HCT116 (cell line): ENCODE measurements around the gene IFT122. TPM values are rescaled to one million over a fixed set of nuclear protein-coding genes. Genes with fewer than 3 reads are reported as not detected.

Experiments
- ATAC-seq: fragments of 200-7000 bp; cut with Tn5 transposase; 2 replicates; pipeline ENCODE4 v1.9.1; 2020; ENCODE audit warnings: mild to moderate bottlenecking, moderate library complexity
- BruUV-seq: library from RNA; stranded (reverse); fragments of 400-500 nt; replicated peaks from 2 replicates; lab custom pipeline; 2021; lab: Mats Ljungman, UMichigan
- CTCF ChIA-PET: fragments of 300-600 bp; sonication (Branson Sonifier 250); formaldehyde crosslinking; loops from one replicate; lab custom pipeline; 2021; ENCODE audit warnings: antibody characterized with exemption; lab: Charles Lee
- POLR2A ChIA-PET: fragments of 300-600, 350-600 bp; sonication (Branson Sonifier 250); formaldehyde crosslinking; loops from one replicate; lab custom pipeline; 2021; ENCODE audit warnings: antibody characterized with exemption; lab: Charles Lee
- RAD21 ChIA-PET, 2 experiments: fragments of 300-600 bp; sonication (Branson Sonifier 250); formaldehyde crosslinking; loops; one replicate each; lab custom pipeline; 2023; ENCODE audit warnings: low total read pairs in 2 of 2; ENCODE audit not compliant: uncharacterized antibody in 2 of 2, unreplicated experiment in 2 of 2, low non-redundant PET in 1 of 2; lab: Charles Lee
- DNase-seq: peaks from one replicate; pipeline ENCODE4 v3.0.0-alpha.2; 2010; ENCODE audit warnings: low read depth, low spot score
- H2AFZ ChIP-seq: fragments of 200-600 bp; shearing (Covaris generic), sonication (generic); 2 replicates; pipeline ENCODE4 v1.6.1; 2017; ENCODE audit warnings: low read depth, mixed run types, mixed read lengths, antibody characterized with exemption, low read length; ENCODE audit not compliant: poor library complexity, severe bottlenecking
- H3K27ac ChIP-seq: 2 replicates; pipeline ENCODE4 v1.5.1; 2012; ENCODE audit warnings: low read depth, low read length
- H3K27me3 ChIP-seq: fragments of 200-600 bp; sonication (generic); 2 replicates; pipeline ENCODE4 v1.6.1; 2016; ENCODE audit warnings: mixed run types, low read length, mixed read lengths; ENCODE audit not compliant: insufficient read depth
- H3K36me3 ChIP-seq, 2 experiments: fragments of 200-500 bp in 1 of 2; fragments of 200-600 bp in 1 of 2; sonication (Bioruptor generic) in 1 of 2; sonication (generic) in 1 of 2; 2 replicates each; pipeline versions ENCODE4 v1.5.1 to v1.6.1; 2014 to 2016; ENCODE audit warnings: low read length in 2 of 2, inconsistent platforms in 1 of 2, mixed read lengths in 1 of 2, mixed run types in 1 of 2; ENCODE audit not compliant: insufficient read depth in 2 of 2, control insufficient read depth in 1 of 2
- H3K4me1 ChIP-seq, 2 experiments: fragments of 200-600 bp in 1 of 2; sonication (generic) in 1 of 2; 2 replicates each; pipeline versions ENCODE4 v1.5.1 to v1.6.1; 2012 to 2017; ENCODE audit warnings: low read length in 2 of 2, inconsistent platforms in 1 of 2, mild to moderate bottlenecking in 1 of 2, mixed read lengths in 1 of 2, mixed run types in 1 of 2, moderate library complexity in 1 of 2; ENCODE audit not compliant: insufficient read depth in 2 of 2, control insufficient read depth in 1 of 2
- H3K4me2 ChIP-seq: fragments of 200-600 bp; sonication (generic); 2 replicates; pipeline ENCODE4 v1.6.1; 2017; ENCODE audit warnings: mixed run types, low read length, mixed read lengths
- H3K4me3 ChIP-seq, 2 experiments: fragments of 200-600 bp in 1 of 2; sonication (generic) in 1 of 2; replicated peaks in 1 of 2; 2 replicates each; pipeline ENCODE4 v1.5.1; 2011 to 2016; ENCODE audit warnings: low read length in 2 of 2, control low read depth in 1 of 2, low read depth in 1 of 2, mild to moderate bottlenecking in 1 of 2, mixed read lengths in 1 of 2, mixed run types in 1 of 2
- H3K79me2 ChIP-seq: fragments of 200-600 bp; sonication (generic); 2 replicates; pipeline ENCODE4 v1.6.1; 2017; ENCODE audit warnings: mild to moderate bottlenecking, mixed run types, low read length, moderate library complexity, mixed read lengths; ENCODE audit not compliant: insufficient read depth
- H3K9ac ChIP-seq: fragments of 200-600 bp; sonication (generic); 2 replicates; pipeline ENCODE4 v1.6.1; 2016; ENCODE audit warnings: low read length, mixed read lengths
- H3K9me2 ChIP-seq: fragments of 200-600 bp; sonication (generic), shearing (Covaris generic); 2 replicates; pipeline ENCODE4 v1.6.1; 2017; ENCODE audit warnings: mixed run types, mild to moderate bottlenecking, moderate library complexity; ENCODE audit not compliant: insufficient read depth
- H3K9me3 ChIP-seq, 2 experiments: fragments of 200-500 bp in 1 of 2; fragments of 200-600 bp in 1 of 2; sonication (Bioruptor generic) in 1 of 2; sonication (generic) in 1 of 2; 2 replicates each; pipeline ENCODE4 v1.6.1; 2014 to 2017; ENCODE audit warnings: low read length in 2 of 2, mixed read lengths in 2 of 2, inconsistent platforms in 1 of 2, low read depth in 1 of 2, mild to moderate bottlenecking in 1 of 2, mixed run types in 1 of 2, moderate library complexity in 1 of 2; ENCODE audit not compliant: control insufficient read depth in 1 of 2, insufficient read depth in 1 of 2
- H4K20me1 ChIP-seq: fragments of 200-600 bp; sonication (generic), shearing (Covaris generic); 2 replicates; pipeline ENCODE4 v1.6.1; 2017; ENCODE audit warnings: mixed run types, mild to moderate bottlenecking, moderate library complexity; ENCODE audit not compliant: insufficient read depth
- EZH2phosphoT487 ChIP-seq: fragments of 200-600 bp; IDR thresholded peaks from 2 replicates; pipeline ENCODE4 v1.6.1; 2018; ENCODE audit warnings: antibody characterized with exemption, borderline replicate concordance
- FOSL1 ChIP-seq: IDR thresholded peaks from 2 replicates; pipeline ENCODE4 v1.6.1; 2012; ENCODE audit warnings: low read depth
- RAD21 ChIP-seq: IDR thresholded peaks from 2 replicates; pipeline ENCODE4 v1.6.1; 2012; ENCODE audit warnings: low read depth, mild to moderate bottlenecking
- TCF7L2 ChIP-seq: IDR thresholded peaks from 2 replicates; pipeline ENCODE4 v1.7.0; 2011; ENCODE audit warnings: borderline replicate concordance, inconsistent platforms; ENCODE audit not compliant: insufficient read depth, insufficient read length; ENCODE audit errors: extremely low read depth
- YY1 ChIP-seq: IDR thresholded peaks from 2 replicates; pipeline ENCODE4 v1.6.1; 2011; ENCODE audit warnings: low read length, low read depth, moderate library complexity, mild to moderate bottlenecking; ENCODE audit not compliant: insufficient replicate concordance; ENCODE audit errors: extremely low read depth
- ZFX ChIP-seq: fragments of 450-650 bp; IDR thresholded peaks from 2 replicates; pipeline ENCODE4 v1.6.1; 2017
- ZNF274 ChIP-seq: fragments of 200-500 bp; sonication (Bioruptor generic); IDR thresholded peaks from 2 replicates; pipeline ENCODE4 v1.6.1; 2014; ENCODE audit warnings: mild to moderate bottlenecking, low read depth, low read length, inconsistent platforms
- intact Hi-C: fragments of 100-400 bp; cut with micrococcal nuclease; formaldehyde crosslinking; loops from 2 replicates; pipeline ENCODE4 v1.10.0; 2022
- total RNA-seq: library from RNA; stranded (reverse); gene quantifications from one replicate; pipeline ENCODE4 v1.2.1, GENCODE V29; 2021; ENCODE audit not compliant: unreplicated experiment
- TF ChIP-seq, protein P1 (sequence below): IDR thresholded peaks from 2 replicates; pipeline ENCODE4 v1.6.1; 2011; ENCODE audit warnings: mild to moderate bottlenecking, low read length, moderate library complexity; ENCODE audit not compliant: insufficient replicate concordance; ENCODE audit errors: extremely low read depth
- TF ChIP-seq, protein P2 (sequence below): IDR thresholded peaks from 2 replicates; pipeline ENCODE4 v1.6.1; 2012
- TF ChIP-seq, protein P3 (sequence below): IDR thresholded peaks from 2 replicates; pipeline ENCODE4 v1.6.1; 2012; ENCODE audit warnings: low read depth
- TF ChIP-seq, protein P4 (sequence below), 3 experiments: fragments of 200-600 bp in 1 of 3; sonication (generic) in 1 of 3; IDR thresholded peaks in 2 of 3; conservative IDR thresholded peaks in 1 of 3; 2 replicates each; pipeline ENCODE4 v1.5.1; 2012 to 2017; ENCODE audit warnings: low read depth in 2 of 3, low read length in 2 of 3, antibody characterized with exemption in 1 of 3, borderline replicate concordance in 1 of 3, control low read depth in 1 of 3, mild to moderate bottlenecking in 1 of 3, mixed read lengths in 1 of 3, mixed run types in 1 of 3, moderate library complexity in 1 of 3; ENCODE audit not compliant: insufficient read depth in 1 of 3

The IFT122 gene
- total RNA-seq, 1 experiment from 2014 or later: 21.4 TPM

DNA sequence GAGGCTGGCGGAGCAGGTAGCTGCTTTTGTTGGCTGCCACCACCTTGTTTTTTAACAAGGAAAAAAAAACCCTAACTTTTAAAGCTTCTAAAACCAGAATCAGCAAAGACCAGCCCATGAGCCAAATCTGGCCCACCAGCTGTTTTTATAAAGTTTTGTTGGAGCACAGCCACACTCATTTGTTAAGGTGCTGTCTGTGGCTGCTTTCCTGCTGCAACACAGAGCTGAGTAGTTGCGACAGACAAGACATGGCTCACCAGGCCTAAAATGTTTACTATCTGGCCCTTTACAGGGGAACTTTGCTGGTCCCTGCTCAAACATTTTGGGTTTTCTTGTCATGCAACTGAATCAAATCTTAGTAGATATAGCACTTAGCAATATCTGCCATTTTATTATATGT is 30.5 kb upstream of the IFT122 start:
- Histone ChIP-seq H3K4me2 (no peak overlapping the region), H3K4me3 (no peak overlapping the region), H3K4me1 (peaks cover 0 to 5% of the 10 kb centered on the region in 2 experiments; a peak in 1 of 4 replicates), H3K79me2 (no peaks in the 10 kb centered on the region), H3K9ac (no peak overlapping the region), H3K27me3 (peaks cover 3% of the 10 kb centered on the region; the same call in 1 of the 2 replicates), H4K20me1 (no peaks in the 10 kb centered on the region), H2AFZ (no peak overlapping the region), H3K9me3 (no peaks in the 10 kb centered on the region), H3K36me3 (no peaks in the 10 kb centered on the region), H3K9me2 (no peaks in the 10 kb centered on the region), H3K27ac (no peak overlapping the region)
- TF ChIP-seq, protein P1, sequence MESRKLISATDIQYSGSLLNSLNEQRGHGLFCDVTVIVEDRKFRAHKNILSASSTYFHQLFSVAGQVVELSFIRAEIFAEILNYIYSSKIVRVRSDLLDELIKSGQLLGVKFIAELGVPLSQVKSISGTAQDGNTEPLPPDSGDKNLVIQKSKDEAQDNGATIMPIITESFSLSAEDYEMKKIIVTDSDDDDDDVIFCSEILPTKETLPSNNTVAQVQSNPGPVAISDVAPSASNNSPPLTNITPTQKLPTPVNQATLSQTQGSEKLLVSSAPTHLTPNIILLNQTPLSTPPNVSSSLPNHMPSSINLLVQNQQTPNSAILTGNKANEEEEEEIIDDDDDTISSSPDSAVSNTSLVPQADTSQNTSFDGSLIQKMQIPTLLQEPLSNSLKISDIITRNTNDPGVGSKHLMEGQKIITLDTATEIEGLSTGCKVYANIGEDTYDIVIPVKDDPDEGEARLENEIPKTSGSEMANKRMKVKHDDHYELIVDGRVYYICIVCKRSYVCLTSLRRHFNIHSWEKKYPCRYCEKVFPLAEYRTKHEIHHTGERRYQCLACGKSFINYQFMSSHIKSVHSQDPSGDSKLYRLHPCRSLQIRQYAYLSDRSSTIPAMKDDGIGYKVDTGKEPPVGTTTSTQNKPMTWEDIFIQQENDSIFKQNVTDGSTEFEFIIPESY: no peak
- no peak for TF ChIP-seq EZH2phosphoT487
- TF ChIP-seq ZFX: no peak
- TF ChIP-seq, protein P2, sequence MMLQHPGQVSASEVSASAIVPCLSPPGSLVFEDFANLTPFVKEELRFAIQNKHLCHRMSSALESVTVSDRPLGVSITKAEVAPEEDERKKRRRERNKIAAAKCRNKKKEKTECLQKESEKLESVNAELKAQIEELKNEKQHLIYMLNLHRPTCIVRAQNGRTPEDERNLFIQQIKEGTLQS: no peak
- TF ChIP-seq RAD21: no peak
- TF ChIP-seq, protein P3, sequence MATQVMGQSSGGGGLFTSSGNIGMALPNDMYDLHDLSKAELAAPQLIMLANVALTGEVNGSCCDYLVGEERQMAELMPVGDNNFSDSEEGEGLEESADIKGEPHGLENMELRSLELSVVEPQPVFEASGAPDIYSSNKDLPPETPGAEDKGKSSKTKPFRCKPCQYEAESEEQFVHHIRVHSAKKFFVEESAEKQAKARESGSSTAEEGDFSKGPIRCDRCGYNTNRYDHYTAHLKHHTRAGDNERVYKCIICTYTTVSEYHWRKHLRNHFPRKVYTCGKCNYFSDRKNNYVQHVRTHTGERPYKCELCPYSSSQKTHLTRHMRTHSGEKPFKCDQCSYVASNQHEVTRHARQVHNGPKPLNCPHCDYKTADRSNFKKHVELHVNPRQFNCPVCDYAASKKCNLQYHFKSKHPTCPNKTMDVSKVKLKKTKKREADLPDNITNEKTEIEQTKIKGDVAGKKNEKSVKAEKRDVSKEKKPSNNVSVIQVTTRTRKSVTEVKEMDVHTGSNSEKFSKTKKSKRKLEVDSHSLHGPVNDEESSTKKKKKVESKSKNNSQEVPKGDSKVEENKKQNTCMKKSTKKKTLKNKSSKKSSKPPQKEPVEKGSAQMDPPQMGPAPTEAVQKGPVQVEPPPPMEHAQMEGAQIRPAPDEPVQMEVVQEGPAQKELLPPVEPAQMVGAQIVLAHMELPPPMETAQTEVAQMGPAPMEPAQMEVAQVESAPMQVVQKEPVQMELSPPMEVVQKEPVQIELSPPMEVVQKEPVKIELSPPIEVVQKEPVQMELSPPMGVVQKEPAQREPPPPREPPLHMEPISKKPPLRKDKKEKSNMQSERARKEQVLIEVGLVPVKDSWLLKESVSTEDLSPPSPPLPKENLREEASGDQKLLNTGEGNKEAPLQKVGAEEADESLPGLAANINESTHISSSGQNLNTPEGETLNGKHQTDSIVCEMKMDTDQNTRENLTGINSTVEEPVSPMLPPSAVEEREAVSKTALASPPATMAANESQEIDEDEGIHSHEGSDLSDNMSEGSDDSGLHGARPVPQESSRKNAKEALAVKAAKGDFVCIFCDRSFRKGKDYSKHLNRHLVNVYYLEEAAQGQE: no peak
- TF ChIP-seq TCF7L2: no peak
- TF ChIP-seq FOSL1: no peak
- TF ChIP-seq, protein P4, sequence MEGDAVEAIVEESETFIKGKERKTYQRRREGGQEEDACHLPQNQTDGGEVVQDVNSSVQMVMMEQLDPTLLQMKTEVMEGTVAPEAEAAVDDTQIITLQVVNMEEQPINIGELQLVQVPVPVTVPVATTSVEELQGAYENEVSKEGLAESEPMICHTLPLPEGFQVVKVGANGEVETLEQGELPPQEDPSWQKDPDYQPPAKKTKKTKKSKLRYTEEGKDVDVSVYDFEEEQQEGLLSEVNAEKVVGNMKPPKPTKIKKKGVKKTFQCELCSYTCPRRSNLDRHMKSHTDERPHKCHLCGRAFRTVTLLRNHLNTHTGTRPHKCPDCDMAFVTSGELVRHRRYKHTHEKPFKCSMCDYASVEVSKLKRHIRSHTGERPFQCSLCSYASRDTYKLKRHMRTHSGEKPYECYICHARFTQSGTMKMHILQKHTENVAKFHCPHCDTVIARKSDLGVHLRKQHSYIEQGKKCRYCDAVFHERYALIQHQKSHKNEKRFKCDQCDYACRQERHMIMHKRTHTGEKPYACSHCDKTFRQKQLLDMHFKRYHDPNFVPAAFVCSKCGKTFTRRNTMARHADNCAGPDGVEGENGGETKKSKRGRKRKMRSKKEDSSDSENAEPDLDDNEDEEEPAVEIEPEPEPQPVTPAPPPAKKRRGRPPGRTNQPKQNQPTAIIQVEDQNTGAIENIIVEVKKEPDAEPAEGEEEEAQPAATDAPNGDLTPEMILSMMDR (IDR thresholded peaks at IDR 0.05 in 2 of 3, conservative IDR thresholded peaks at IDR 0.05 in 1 of 3; ENCODE audit: borderline replicate concordance in 1 of 3, insufficient read depth in 1 of 3, low read depth in 2 of 3, low read length in 2 of 3): no peak
- TF ChIP-seq ZNF274: no peak
- no peak for TF ChIP-seq YY1
- ATAC-seq (no peak), DNase-seq (no peak)
- BruUV-seq: no TSS peak
- ChIA-PET RAD21 (no interaction called here), POLR2A (interaction anchor here (0.8 kb wide), 1 partner anchor 9 kb away, joined by 4 read pairs; no protein-coding TSS in a partner anchor), CTCF (no interaction called here)
- intact Hi-C loops: no loop called here
